Measurements from ENCODE around the gene TIMM13.
"Not testable (repeated sequence)": the region's sequence is repeated elsewhere in the genome, so short reads cannot be mapped to it uniquely, and the experiment has no call there.

The TIMM13 gene

GRCh38 chr19:2413159-2413558, 14.2 kb downstream of the TIMM13 start:
- DNase-seq = no peak

GRCh38 chr19:2412449-2412848, 14.9 kb downstream of the TIMM13 start:
- no peak for DNase-seq

GRCh38 chr19:2411709-2412108, 15.7 kb downstream of the TIMM13 start:
- DNase-seq = no peak

GRCh38 chr19:2410023-2410422, 17.4 kb downstream of the TIMM13 start:
- DNase-seq = no peak

GRCh38 chr19:2409352-2409912, 18.0 kb downstream of the TIMM13 start:
- DNase-seq = no peak

- DNase-seq = no peak
Measured at GRCh38 chr19:2408247-2408646, 19.1 kb downstream of the TIMM13 start.

- no peak for DNase-seq
Measured at GRCh38 chr19:2399582-2399981, 27.8 kb downstream of the TIMM13 start.

GRCh38 chr19:2398735-2399305, 28.6 kb downstream of the TIMM13 start:
- DNase-seq = no peak

- not testable (repeated sequence) for DNase-seq
Measured at GRCh38 chr19:2397173-2397572, 30.2 kb downstream of the TIMM13 start.

- not testable (repeated sequence) for DNase-seq
Measured at GRCh38 chr19:2395293-2395829, 32.0 kb downstream of the TIMM13 start.

GRCh38 chr19:2394442-2395292, 32.7 kb downstream of the TIMM13 start:
- no peak for DNase-seq

- DNase-seq = no peak
Measured at GRCh38 chr19:2394054-2394441, 33.3 kb downstream of the TIMM13 start.

GRCh38 chr19:2392899-2393298, 34.5 kb downstream of the TIMM13 start:
- not testable (repeated sequence) for DNase-seq

GRCh38 chr19:2392366-2392765, 35.0 kb downstream of the TIMM13 start:
- no peak for DNase-seq

GRCh38 chr19:2391118-2391725, 36.2 kb downstream of the TIMM13 start:
- no peak for DNase-seq

- DNase-seq = no peak
Measured at GRCh38 chr19:2389594-2389993, 37.8 kb downstream of the TIMM13 start.

GRCh38 chr19:2387367-2388288, 39.8 kb downstream of the TIMM13 start:
- no peak for DNase-seq

GRCh38 chr19:2385053-2385721, 42.2 kb downstream of the TIMM13 start:
- DNase-seq = peak; percentile 73

- DNase-seq = no peak
Measured at GRCh38 chr19:2382530-2383222, 44.7 kb downstream of the TIMM13 start.

GRCh38 chr19:2381148-2381820, 46.1 kb downstream of the TIMM13 start:
- DNase-seq = no peak

GRCh38 chr19:2380567-2380966, 46.8 kb downstream of the TIMM13 start:
- DNase-seq = no peak
